NB4 (cell line): Measurements from ENCODE around the gene PIP5K1B.

Source experiments
- DNase-seq: peaks from one replicate; pipeline ENCODE4 v3.0.0; 2010; ENCODE audit warnings: low read depth
- H3K4me3 ChIP-seq: one replicate; pipeline ENCODE4 v1.5.1; 2011; ENCODE audit warnings: mild to moderate bottlenecking, low read depth, low read length, moderate library complexity
- MYC ChIP-seq: IDR thresholded peaks from 2 replicates; pipeline ENCODE4 v1.6.1; 2011; ENCODE audit warnings: low read depth, low read length
- POLR2A ChIP-seq: IDR thresholded peaks from 2 replicates; pipeline ENCODE4 v1.6.1; 2011; ENCODE audit warnings: mild to moderate bottlenecking; ENCODE audit not compliant: insufficient read length; ENCODE audit errors: extremely low read depth
- TF ChIP-seq, protein P1 (sequence below): IDR thresholded peaks from 2 replicates; pipeline ENCODE4 v1.6.1; 2011; ENCODE audit warnings: low read depth, low read length
- TF ChIP-seq, protein P2 (sequence below): IDR thresholded peaks from one replicate; pipeline ENCODE4 v1.5.1; 2012; ENCODE audit warnings: low read depth, low read length

PIP5K1B gene

DNA sequence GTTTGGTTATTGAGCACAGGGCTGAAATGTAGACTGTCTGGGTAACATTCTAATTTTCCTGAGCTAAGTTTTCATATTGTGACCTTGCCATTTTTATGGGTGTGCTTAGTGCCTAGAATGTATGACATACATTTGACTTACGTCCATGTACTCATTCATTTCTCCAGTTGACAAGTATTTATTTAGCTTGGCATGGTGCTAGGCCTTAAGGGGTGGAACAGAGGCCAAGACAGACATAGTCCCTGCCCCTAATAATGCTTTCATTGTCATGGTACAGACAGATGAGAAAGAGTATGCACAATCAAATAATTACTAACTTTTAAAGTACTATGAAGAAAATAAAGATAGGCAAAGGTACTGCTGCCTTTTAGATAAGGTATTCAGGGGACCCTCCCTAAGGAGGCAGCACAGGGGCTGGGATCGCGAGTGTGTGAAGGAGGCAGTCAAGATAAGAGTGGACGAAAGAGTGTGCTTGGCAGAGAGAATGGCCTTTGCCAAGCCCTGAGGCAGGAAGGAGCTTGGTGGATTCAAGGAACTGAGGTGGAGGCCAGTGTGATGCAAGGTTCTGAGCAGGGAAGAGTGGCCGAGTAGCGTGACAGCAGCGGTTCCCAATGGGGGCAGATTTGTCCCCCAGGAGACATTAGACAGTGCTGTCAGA is 128.0 kb downstream of the PIP5K1B start:
- no peak for DNase-seq
- no peak for TF ChIP-seq POLR2A
- TF ChIP-seq MYC, result no peak
- TF ChIP-seq, protein P1, sequence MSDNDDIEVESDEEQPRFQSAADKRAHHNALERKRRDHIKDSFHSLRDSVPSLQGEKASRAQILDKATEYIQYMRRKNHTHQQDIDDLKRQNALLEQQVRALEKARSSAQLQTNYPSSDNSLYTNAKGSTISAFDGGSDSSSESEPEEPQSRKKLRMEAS, result no peak
- TF ChIP-seq, protein P2, sequence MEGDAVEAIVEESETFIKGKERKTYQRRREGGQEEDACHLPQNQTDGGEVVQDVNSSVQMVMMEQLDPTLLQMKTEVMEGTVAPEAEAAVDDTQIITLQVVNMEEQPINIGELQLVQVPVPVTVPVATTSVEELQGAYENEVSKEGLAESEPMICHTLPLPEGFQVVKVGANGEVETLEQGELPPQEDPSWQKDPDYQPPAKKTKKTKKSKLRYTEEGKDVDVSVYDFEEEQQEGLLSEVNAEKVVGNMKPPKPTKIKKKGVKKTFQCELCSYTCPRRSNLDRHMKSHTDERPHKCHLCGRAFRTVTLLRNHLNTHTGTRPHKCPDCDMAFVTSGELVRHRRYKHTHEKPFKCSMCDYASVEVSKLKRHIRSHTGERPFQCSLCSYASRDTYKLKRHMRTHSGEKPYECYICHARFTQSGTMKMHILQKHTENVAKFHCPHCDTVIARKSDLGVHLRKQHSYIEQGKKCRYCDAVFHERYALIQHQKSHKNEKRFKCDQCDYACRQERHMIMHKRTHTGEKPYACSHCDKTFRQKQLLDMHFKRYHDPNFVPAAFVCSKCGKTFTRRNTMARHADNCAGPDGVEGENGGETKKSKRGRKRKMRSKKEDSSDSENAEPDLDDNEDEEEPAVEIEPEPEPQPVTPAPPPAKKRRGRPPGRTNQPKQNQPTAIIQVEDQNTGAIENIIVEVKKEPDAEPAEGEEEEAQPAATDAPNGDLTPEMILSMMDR, result no peak
- no peak overlapping the region for H3K4me3 ChIP-seq

DNA sequence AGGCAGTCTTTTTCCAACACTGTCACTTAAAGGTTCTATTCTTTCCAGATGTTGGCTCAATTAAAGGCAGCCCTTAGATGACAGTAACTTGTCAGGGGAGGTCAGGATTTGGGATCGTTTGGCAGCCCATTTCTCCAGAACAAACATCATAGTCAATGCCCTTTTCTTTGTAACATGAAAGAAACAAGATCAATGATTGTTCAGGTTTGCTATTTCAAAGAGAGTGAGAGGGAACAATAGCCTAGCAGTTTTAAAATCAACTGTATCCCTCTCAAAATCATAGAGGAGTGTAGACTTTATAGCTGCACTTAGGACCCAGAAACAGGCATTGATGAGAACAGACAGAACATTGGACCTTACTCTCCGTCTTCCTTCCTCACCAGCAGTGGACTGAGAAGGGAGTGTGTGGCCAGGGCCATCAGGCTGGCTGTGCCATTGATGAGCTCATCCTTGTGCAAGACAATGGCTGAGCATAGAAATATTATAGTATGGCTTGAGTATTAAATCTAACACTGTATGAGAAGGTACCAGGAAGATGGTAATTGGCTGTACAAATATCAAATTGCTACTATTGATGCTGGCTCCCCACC is 130.0 kb downstream of the PIP5K1B start:
- H3K4me3 ChIP-seq, result no peak overlapping the region
- no peak for TF ChIP-seq POLR2A
- TF ChIP-seq, protein P2, result no peak
- TF ChIP-seq, protein P1, result no peak
- DNase-seq, result no peak

DNA sequence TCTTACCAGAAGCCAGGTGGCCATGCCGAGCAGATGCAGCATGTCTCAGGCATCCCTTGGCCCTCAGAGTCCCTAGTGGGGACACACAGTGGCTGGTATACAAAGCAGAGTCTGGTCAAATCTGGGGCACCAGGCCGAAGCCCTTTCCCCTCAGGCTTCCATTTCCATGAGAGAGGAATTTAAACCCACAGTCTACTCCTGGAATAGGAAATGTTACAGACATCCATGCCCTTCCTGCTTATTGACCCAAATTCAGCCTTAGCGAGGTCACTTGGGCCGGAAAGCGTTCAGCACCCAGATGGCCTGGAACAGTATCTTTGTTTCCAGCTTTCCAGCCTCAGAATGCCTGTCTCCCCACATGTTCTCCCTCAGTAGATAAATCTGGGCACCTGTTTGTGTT is 131.7 kb downstream of the PIP5K1B start:
- H3K4me3 ChIP-seq, result no peak overlapping the region
- no peak for TF ChIP-seq MYC
- TF ChIP-seq, protein P2, result no peak
- TF ChIP-seq POLR2A, result no peak
- TF ChIP-seq, protein P1, result no peak
- DNase-seq, result no peak

DNA sequence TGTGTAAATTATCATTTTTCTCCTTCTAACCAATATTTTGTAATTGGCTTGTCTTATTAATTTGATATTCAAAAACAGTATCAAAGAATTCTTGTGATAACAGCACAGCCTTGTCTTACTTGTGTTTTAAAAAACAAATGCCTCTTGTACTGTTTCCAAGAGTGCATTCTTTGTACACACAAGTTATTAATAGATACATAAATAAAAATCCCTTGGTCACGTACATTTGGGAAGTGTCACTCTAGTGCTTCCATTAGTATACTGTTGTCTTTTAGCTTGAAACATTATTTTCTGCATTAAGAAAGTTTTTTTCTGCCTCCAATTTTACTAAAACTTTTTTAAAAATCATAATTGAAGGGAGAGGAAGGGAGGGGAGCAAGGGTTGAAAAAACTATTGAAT is 133.2 kb downstream of the PIP5K1B start:
- TF ChIP-seq, protein P1, result no peak
- TF ChIP-seq, protein P2, result no peak
- no peak for TF ChIP-seq POLR2A
- TF ChIP-seq MYC, result no peak
- H3K4me3 ChIP-seq, result no peak overlapping the region
- DNase-seq, result no peak

DNA sequence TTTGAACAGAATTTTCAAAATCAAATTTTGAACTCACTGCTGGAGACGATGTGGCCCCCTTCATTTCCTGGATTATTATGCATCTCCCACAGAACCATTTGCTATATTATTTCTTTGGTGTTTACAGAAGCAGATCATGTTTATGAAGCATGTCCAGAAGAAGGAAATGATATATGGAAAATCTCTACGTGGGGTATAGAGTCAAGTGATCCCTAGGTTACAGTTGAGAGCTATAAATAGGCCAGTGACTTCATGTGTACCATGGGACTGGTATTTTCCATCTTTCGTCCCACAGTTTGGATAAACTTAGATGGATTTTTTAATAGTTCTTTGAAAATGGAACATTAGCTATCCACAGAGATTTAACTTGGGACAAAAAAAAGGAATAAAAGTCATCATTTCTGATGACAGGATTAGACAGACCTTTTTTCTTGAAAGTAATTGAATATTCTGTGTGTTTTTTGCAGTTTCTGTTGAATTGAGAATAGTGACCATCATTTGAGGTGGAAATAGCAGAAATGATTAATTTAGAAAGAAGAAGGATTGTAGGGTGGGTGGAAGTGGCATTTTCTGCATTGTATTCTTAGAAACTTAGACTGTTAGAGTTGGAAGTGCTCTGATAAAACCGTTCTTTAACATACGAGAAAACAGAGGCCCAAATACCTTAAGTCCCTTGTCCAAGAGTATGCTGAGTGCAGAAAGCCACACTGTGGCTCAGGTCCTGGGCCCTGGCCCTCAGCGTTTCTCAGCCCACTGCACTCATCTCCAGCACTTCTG is 136.4 kb downstream of the PIP5K1B start:
- no peak overlapping the region for H3K4me3 ChIP-seq
- TF ChIP-seq, protein P2, result no peak
- no peak for DNase-seq
